Breast epithelium (tissue), 3 donors: ENCODE results near the gene MOSMO.

Experiments
- CTCF ChIP-seq, 3 donors: fragments of 450-650 bp; IDR thresholded peaks; one replicate each; pipeline ENCODE4 v1.5.1; 2016 to 2017; ENCODE audit warnings: antibody characterized with exemption in 3 of 3, mild to moderate bottlenecking in 3 of 3, moderate library complexity in 3 of 3
- POLR2A ChIP-seq: fragments of 450-650 bp; IDR thresholded peaks from one replicate; pipeline ENCODE4 v1.6.1; 2016; ENCODE audit warnings: antibody characterized with exemption, mild to moderate bottlenecking, moderate library complexity
- POLR2AphosphoS5 ChIP-seq, 3 donors: sonication (generic); formaldehyde crosslinking; IDR thresholded peaks; one replicate each; pipeline ENCODE4 v1.6.1; 2017; ENCODE audit warnings: antibody characterized with exemption in 3 of 3

- TF ChIP-seq CTCF (IDR thresholded peaks at IDR 0.05) (no peak), POLR2A (no peak), POLR2AphosphoS5 (IDR thresholded peaks at IDR 0.05) (no peak)
These were observed 67.9 kb downstream of the MOSMO start for GRCh38 chr16:22075776-22076175.
